Measurements from ENCODE around the gene ADAM10.
"Not testable (repeated sequence)": the region's sequence is repeated elsewhere in the genome, so short reads cannot be mapped to it uniquely, and the experiment has no call there.

ADAM10 gene

DNA sequence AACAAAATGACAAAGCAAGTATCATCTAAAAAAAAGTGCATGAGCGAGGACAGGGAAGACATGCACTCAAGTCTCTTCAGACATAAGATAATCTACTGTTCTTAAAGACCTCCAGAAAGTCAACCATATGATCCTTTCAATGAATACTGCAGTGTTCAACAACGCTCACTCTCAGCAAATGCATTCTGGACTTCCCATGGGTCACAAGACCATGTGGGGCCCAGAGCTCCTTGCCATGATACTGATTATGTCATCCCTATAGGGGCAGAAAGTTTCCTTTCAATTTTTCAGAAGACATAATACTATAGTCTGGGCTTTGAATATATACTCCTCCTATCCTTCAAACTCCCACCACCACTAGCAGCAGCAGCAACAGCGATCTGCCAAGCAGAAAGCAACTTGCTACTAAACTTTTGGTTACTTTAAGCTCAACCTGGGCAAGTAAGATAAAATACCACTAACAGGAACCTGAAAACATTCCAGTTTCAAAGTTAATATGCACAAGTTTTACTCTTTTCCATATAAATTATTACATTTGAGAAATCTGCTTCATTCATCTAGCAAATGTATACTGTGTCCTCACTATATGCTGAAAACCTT is 143.5 kb downstream of the ADAM10 start:
- no peak for DNase-seq

DNA sequence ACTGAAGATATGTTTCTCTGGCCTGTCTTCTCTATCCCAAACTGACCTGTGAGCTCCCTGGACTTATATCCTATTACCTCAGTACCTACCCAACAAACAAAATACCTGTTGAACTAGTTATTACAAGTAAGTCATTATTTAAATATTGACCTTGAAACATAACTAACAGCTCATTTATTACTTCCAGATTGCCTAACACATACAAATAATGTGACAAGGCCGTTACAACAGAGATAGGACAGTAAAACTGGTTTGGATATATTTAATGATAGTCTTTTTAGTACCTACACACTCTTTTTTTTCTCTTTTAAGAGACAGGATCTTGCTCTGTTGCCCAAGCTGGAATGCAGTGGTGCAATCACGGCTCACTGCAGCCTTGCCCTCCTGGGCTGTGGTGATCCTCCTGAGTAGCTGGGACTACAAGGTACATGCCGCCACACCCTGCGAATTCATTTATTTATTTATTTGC is 145.0 kb downstream of the ADAM10 start:
- DNase-seq: no peak

DNA sequence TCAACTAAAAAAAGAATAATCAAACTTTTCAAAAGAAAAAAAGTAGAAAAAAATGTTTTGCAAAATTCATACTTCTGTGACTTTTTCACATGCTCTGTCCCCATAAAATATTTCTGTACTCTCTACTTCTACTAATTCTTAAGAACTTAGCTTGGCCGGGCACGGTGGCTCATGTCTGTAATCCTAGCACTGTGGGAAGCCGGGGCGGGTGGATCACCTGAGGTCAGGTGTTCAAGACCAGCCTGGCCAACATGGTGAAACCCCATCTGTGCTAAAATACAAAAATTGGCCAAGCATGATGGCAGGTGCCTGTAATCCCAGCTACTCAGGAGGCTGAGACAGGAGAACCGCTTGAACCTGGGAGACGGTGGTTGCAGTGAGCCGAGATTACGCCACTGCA is 145.6 kb downstream of the ADAM10 start:
- not testable (repeated sequence) for DNase-seq

DNA sequence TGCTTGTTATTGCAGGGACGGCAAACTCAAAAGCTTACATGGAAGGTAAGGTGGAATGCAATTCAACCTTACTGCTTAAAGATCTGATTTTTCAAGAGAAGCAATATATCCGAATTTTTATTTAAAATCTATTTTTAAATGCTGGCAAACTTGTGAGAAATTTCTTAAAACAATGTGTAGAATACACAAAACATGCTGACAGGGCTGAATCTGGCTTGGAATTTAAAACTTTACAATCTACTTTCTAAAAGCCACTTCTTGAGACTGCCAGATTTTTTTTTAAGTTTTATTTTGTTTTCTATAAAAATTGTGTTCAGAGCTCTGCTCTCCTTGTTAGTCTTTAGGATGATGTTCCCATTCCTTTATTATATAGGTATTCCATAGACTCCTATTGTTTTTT is 146.7 kb downstream of the ADAM10 start:
- no peak for DNase-seq

DNA sequence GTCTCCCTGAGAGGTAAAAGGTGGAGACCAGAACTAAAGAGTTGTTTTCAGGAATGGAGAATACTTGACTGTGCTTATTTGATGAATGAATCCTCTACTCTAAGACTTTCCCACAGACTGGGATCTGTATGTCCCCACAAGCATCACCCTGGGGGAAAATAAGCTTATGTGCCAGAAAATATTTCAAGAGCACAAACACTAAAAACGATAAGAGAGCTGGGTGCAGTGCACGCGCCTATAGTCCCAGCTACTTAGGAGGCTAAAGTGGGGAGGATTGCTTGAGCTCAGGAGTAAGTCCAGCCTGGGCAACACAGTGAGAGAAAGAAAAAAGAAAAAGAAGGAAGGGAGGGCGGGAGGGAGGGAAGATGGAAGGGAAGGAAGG is 150.7 kb downstream of the ADAM10 start:
- no peak for DNase-seq

DNA sequence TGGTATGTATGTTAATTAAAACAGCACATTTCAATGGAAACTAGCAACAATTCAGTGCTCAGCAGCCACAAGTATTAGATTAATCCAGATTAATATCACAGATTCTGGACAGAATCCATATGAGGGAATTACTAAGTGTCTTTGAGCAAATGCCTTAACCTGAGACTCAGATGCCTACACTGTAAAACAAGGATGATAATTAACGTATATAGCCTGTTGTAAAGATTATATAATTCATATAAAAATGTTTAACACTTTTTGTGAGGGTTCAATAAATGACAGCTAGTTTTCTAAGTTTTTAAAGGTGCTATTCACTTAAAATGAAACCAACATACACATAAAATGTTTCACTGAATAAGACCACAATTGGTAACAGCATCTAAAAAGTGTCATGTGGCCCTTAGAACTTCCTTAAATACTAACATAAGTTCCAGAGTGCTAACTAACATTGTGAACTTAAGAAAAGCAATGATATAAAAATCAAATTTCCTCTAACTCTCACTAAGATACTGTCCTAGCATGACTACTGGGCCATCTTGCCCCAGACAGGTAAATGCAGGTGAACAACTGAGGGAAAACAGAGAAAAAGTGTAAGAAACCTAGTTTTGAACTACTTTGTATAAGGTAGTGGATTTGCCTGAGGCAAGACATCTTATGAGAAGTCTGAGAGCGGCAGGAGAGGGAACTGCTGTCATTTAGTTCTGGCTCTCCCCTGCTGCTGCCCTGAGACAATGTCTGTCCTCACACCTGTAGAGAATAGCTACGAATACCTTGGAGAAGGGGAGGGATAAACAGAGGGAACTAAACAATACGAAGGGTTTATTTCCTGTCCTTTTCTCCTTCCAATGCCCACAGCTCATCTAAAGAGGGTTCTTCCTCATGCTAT is 151.3 kb downstream of the ADAM10 start:
- no peak for DNase-seq

DNA sequence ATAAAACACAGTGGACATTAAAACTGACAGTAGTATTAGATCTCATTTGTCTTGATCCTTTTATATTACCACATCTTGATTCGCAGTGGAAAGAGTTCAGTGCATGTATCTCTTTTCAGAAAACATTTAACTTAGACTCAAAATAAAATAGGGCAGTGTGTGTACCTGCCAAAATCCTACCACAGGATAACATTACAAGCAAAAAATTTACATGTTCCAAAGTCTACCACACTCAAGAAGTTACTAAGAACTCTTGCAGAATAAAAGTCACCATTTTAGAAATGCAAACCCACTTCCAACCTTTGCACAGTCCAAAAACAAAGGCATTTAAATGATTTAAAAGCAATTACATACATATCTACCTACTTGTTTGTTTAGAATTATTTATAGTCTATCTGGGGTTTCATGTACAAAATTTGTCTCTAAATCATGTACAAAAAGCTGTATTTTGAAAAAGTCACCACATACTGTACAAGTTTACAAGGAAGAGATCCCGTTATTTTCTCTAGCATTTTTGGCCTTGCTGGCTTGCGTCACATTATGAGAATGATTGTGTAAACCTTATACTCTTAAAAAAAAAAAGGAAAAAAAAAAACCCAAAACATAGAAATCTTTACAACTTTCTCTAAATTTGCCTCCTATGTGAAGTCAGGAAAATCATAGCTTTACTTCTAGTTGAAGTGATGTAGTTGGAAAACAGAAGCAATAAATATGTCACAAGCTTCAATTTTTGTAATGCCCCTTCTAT is 153.8 kb downstream of the ADAM10 start:
- DNase-seq: no peak

DNA sequence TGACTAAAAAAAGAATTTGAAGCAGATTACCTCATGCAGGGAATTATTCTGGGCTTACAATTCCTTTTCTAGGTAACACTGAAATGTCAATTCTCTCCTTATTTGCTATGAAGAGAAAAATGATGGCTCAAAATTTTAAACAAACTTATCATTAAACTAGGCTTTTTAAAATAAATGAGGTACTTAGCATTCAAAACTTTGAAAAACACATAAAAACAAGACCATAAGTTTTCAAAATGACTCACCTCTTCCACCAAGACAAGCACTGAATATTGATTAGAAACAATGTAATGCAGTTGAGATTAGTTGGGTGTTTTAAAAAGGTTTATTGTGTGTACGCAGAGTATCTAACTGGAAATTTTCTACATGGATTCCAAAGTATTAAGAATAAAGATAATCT is 154.6 kb downstream of the ADAM10 start:
- no peak for DNase-seq

DNA sequence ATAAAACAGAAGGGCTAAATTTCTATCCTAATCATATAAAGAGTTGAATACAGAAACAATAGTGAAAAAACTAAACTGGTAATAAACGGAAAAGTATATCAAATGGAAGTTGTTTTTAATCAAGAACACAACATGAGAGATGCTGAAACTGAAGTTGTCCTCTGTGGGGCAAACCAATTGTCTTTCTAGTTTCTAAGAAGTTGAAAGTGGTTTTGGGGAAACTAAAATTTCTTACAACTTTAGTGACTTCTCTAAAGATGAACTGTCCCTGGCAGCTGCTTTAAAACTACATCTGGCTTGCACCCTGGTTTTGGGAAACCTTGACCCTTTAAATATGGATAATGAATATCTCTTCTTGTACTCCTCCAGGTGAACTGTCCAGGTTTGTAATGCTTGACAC is 155.6 kb downstream of the ADAM10 start:
- no peak for DNase-seq

DNA sequence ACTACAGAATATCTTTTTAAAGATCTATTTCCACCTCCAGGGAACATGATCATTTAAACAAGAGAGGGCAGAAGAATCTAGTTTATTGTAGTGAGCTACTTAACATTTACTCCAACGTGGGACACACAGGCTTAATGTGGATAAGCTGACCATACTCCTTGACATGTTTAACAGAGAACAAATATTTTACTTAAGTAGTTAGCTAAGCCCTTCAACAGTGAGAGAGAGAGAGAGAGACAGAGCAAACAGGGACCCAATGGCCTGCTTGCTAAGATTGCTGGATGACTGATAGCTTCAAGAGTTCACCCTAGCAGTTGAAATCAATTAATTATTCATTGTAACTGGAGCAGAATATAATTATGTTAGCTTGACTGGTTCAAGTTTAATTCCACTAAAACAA is 158.6 kb downstream of the ADAM10 start:
- DNase-seq: no peak

DNA sequence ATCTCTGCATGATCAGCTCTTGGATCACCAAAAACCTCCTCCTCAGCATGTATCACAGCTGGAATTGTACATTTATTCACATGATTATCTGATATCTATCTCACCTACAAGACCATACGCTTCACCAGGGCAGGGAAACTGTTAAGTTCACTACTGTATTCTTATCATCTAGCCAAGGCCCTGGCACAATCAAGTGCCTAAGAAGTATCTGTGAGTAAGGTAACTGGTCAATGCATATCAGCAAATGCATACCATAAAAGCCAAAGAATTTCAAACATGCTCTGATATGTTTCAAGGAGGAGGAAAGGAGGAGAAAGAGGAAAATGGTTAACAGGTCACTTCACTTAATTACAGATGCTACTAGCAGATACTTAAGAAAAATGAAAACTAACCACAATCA is 159.3 kb downstream of the ADAM10 start:
- DNase-seq: no peak

DNA sequence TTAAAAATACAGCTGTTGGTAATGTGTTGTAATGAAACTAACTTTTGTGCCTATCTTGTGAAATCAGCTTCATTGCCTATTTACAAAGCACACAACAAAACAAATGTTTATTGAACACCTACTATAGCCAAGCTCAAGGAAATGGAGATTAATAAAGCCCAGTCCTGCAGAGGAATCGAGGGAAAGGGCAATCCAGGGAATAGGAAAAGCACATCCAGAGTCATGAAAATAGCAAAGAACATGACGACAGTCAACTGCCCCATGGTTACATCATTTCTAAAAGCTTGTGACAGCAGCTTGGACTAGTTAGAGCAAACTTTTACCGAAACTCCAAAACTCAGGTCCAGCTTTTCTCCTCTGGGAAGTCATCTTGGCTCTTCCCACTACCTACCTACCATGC is 160.5 kb downstream of the ADAM10 start:
- no peak for DNase-seq

DNA sequence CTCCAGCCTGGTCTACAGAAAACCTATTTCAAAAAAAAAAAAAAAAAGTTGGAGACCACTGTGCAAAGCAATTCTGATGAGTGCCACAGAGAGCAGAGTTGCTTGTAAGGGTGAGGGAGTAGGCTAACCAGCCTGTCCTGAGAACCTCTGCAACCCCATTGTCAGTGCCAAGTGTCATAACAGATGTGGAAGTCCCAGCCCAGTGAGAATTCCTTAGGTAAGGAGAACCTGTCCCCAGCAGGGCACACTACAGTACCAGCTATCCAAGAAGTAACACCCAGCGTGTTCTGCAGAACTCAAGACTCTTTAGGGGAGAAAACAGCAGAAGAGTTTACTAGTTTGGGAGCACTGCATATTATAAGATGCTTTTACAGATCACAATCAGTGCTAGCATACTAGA is 161.4 kb downstream of the ADAM10 start:
- no peak for DNase-seq

DNA sequence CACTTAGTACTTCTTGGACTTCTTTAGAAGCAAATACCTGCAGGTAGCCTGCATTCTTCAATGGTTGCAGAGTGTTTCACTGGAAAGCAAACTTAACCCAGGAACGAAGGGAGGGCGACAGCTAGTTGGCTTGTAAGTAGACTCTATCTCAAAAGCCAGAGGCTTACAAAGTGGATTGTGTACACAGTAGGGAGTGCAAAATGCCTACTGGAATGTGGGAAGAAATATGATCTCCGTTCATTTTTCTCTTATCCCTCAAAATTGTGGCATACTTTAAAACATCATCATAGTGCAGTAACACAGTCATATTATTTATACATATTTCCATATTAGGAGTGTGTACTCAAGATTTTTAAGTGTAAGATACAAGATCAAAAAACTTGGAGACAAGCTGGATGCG is 162.0 kb downstream of the ADAM10 start:
- DNase-seq: peak; percentile 67

DNA sequence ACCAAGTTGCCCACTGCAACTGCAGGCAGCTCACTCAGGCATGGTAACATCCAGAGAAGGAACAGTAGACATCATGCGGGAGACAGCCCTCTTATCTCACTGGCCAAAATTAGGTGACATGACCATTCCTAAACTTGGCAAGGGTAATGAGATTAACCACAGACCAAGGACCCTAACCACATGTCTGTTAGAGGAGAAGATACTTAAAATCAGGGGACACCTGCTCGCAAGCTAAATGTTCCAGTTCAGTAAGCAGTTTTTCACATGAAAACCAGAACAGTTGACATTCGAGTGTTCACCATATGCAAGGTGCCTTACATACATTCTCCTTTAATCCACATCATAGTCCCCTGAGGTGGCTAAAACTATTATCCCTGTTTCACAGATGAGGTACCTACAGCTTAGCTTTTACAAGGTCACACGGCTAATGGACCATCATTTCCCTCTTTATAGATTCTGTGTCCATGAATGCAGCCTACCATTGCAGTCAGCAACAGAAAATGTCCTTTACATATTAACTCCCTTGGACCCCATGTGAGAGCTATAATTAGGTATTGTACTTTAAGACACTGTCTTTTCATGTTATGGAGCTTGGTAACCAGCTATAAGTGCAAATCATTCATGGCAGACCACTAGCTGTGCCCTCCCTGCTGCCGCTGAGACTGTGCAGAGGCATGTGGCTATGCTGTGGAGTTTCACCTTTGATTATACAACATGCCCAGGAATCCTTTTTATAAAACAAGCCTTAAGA is 163.6 kb downstream of the ADAM10 start:
- DNase-seq: no peak

DNA sequence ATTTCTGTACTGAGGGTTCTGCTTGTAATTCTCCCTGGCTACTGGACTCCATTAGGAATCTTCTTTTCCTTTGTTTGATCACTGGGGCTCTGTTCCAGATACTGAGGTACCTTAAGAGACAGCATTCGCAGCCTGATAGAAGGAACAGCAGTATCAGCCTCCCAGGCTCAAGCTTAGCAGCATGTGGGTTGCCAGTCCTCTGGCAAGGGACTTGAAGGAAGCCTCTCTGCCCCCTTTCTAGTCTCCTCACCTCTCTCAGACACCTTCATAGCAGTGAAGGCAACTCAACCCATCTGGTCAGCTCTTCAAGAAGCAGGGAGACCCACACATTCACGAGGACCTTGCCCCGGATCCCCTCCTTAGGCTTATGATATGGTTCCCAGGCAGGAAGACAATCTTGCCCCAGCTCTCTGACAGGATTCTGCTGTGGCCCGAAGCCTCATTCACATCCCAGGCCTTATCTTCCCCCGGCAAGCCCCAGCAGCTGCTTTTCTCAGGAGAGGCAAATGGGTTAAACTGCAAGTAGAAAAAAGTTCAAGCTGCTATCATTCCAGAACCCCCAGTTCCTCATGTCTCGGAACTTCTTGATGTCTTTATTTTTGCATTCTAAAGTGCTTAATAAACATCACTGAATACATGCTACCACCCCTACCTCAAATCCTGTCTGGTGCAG is 164.6 kb downstream of the ADAM10 start:
- no peak for DNase-seq

DNA sequence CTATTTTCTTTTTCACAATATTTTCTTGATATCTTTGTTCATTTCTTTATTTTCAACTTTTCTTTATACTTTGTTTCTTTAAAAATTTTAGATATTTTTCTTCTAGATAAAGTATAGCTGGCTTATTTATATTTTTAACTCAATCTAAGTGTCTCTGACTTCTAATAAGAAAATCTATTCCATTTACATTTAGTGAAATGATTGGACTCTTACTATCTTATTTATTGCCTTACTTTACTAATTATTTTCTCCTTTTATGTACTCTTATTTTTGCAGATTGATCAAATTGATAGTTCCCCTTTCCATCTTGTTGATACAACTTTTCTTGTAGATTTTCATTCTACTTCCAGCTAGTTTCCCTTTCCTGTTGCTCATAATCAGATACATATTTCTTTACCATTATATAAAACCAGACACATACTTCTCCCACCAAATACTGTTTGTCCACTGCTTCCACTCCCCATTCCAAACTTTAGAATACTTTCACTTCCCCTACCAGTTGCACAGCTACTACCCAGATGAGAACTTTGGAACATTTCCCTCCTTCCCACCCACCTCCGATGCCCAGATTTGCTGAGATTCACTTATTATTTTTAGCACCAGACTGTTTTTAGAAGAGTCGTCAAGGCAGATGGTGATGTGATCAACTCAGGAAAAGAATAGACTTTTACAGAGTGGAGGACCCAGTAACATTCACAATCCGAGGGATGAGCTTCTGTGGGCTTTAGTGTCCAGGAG is 166.2 kb downstream of the ADAM10 start:
- no peak for DNase-seq

DNA sequence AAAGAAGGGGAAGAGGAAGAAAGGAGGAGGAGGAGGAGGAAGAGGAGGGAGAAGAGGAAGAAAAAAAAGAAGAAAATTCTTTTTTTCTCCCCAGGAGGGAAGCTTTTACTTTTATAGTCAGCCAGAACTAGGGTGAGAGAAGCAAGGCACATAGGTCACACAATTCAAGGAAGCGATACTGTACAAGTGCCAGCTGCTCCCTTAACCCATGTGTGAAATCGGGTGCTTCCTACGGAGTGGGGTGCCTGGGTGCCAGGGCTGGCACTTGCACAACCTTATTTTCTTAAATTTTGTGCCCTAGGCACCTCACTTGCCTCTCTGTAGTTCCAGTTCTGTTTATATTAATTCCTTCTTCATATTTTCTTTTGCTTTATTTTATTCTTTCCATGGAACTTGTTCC is 167.3 kb downstream of the ADAM10 start:
- no peak for DNase-seq

DNA sequence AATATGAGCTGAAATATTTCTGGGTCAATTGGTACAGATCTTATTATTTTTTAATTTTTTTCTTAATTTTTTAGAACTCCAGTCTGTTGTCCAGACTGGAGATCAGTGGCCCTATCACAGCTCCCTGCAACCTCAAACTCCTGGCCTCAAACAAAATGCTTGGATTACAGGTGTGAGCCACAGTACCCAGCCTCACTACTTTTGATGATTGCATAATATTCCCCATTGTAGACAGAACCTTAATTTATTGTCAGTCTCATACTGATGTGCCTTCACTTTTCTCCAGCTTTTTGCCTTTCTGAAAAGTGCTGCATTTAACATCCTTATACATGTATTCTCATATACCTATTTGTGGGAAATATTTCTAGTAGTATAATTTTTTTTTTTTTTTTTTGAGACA is 172.8 kb downstream of the ADAM10 start:
- no peak for DNase-seq

DNA sequence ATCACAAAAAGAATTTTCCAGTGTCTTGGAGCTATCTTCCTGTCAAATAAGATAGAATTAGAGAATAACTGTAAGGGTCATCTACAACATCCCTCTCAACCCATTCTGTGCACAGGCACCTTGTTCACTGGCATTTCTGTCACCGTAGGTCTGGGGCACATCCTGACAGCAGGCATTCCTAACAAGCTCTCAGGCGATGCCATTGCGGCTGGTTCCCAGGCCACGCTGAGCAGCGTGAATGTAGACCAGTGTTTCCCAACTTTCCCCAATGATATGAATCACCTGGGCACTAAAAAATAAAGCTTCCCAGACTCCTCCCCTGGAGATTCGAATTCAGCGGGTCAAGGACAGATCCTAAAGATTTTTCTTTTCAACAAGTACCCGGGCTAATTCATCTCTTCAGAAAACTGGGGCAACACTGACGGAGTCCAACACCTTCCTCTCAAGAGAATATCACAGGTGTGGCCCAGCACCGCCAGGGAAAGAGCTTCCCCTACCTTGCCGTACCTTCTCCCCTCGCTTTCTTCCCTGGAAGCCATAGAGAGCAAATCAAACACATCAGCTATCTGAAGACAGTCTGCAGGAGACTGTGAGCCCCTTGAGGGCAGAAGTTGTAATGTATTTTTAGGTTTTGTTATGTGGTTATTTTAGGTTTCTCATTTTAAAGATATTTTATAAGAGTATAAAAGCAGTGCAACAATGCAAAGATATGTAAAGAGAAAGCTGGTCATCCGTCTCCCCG is 174.3 kb downstream of the ADAM10 start:
- DNase-seq: no peak

DNA sequence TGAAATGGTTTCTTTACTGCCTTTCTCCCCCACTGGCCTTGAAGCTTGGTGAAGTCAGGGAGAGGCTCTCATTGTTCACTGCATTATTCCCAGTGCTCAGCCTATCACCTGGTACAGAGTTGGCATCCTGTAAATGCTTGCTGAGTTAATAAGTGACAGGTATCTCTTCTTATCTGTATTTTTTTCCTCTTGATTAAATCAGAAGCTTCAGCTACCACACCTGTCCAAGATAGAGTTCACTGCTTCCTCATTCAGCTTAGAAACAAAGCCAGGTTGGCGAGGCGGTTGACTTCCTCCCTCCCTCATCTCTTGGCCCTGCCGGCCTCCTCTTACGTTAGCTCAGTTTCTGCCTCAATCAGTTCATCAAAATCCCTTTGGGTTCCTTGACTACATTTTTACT is 174.9 kb downstream of the ADAM10 start:
- DNase-seq: no peak

All from fibroblast of skin of back (primary cell).